IMR-90 (cell line): ENCODE data around the gene SNX22. TPM values are rescaled to one million over a fixed set of nuclear protein-coding genes. Genes with fewer than 3 reads are reported as not detected.

Experiments used
- ATAC-seq: fragments of 200-7000 bp; cut with Tn5 transposase; 2 replicates; pipeline ENCODE4 v1.9.1; 2020; ENCODE audit warnings: low read depth, mild to moderate bottlenecking, moderate library complexity
- BruUV-seq: library from RNA; stranded (reverse); fragments of 400-500 nt; replicated peaks from 2 replicates; lab custom pipeline; 2021; lab: Mats Ljungman, UMichigan
- CTCF ChIA-PET: fragments of 300-600 bp; formaldehyde crosslinking; extraction: SDS; loops from one replicate; lab custom pipeline; 2021; ENCODE audit warnings: antibody characterized with exemption; lab: Yijun Ruan, JAX
- POLR2A ChIA-PET: fragments of 300-600 bp; sonication (Branson Sonifier 250); formaldehyde crosslinking; loops from one replicate; lab custom pipeline; 2022; ENCODE audit warnings: antibody characterized with exemption; ENCODE audit not compliant: unreplicated experiment; lab: Charles Lee
- DNase-seq: peaks from one replicate; pipeline ENCODE4 v3.0.0; 2013
- H2AFZ ChIP-seq: replicated peaks from 2 replicates; pipeline ENCODE3; 2013; ENCODE audit warnings: low read length, mild to moderate bottlenecking; ENCODE audit not compliant: poor library complexity
- H2AK5ac ChIP-seq: 2 replicates; pipeline ENCODE4 v1.6.1; 2013; ENCODE audit warnings: low read depth, low read length, inconsistent platforms
- H2AK9ac ChIP-seq: replicated peaks from 2 replicates; pipeline ENCODE3; 2013; ENCODE audit warnings: mild to moderate bottlenecking, low read depth, low read length, moderate library complexity; ENCODE audit not compliant: poor library complexity
- H2BK120ac ChIP-seq: 2 replicates; pipeline ENCODE4 v1.6.1; 2013; ENCODE audit warnings: low read depth, low read length, inconsistent platforms
- H2BK15ac ChIP-seq: 3 replicates; pipeline ENCODE4 v1.6.1; 2013; ENCODE audit warnings: low read depth, low read length, inconsistent platforms
- H2BK20ac ChIP-seq: 2 replicates; pipeline ENCODE4 v1.6.1; 2013; ENCODE audit warnings: low read depth, mild to moderate bottlenecking, inconsistent platforms, low read length, moderate library complexity
- H2BK5ac ChIP-seq: 2 replicates; pipeline ENCODE4 v1.6.1; 2013; ENCODE audit warnings: mild to moderate bottlenecking, low read depth, low read length, inconsistent platforms; ENCODE audit not compliant: poor library complexity, severe bottlenecking
- H3K14ac ChIP-seq: replicated peaks from 2 replicates; pipeline ENCODE4 v1.6.1; 2013; ENCODE audit warnings: low read depth, low read length, inconsistent platforms
- H3K18ac ChIP-seq: 2 replicates; pipeline ENCODE4 v1.6.1; 2013; ENCODE audit warnings: low read depth, low read length, control low read depth
- H3K23ac ChIP-seq: 2 replicates; pipeline ENCODE4 v1.6.1; 2013; ENCODE audit warnings: low read depth, low read length, inconsistent platforms
- H3K27ac ChIP-seq: 2 replicates; pipeline ENCODE4 v1.5.1; 2013; ENCODE audit warnings: mild to moderate bottlenecking, control low read depth, low read length; ENCODE audit not compliant: insufficient read depth
- H3K27me3 ChIP-seq: 2 replicates; pipeline ENCODE4 v1.6.1; 2013; ENCODE audit warnings: low read length; ENCODE audit not compliant: control insufficient read depth, insufficient read depth
- H3K36me3 ChIP-seq: 2 replicates; pipeline ENCODE4 v1.6.1; 2013; ENCODE audit warnings: low read length, mixed read lengths; ENCODE audit not compliant: control insufficient read depth, insufficient read depth
- H3K4ac ChIP-seq: 2 replicates; pipeline ENCODE4 v1.6.1; 2013; ENCODE audit warnings: low read depth, low read length, inconsistent platforms
- H3K4me1 ChIP-seq: 2 replicates; pipeline ENCODE4 v1.6.1; 2013; ENCODE audit warnings: low read length, mixed read lengths; ENCODE audit not compliant: control insufficient read depth, insufficient read depth
- H3K4me2 ChIP-seq: 2 replicates; pipeline ENCODE4 v1.6.1; 2013; ENCODE audit warnings: low read depth, mild to moderate bottlenecking, control low read depth, low read length, moderate library complexity
- H3K4me3 ChIP-seq: 2 replicates; pipeline ENCODE4 v1.5.1; 2013; ENCODE audit warnings: low read depth, mild to moderate bottlenecking, control low read depth, low read length, moderate library complexity; ENCODE audit not compliant: insufficient read depth
- H3K56ac ChIP-seq: 2 replicates; pipeline ENCODE4 v1.6.1; 2013; ENCODE audit warnings: low read length, inconsistent platforms; ENCODE audit not compliant: insufficient read depth; ENCODE audit errors: extremely low read depth
- H3K79me1 ChIP-seq, 2 experiments: 2 replicates each; pipeline ENCODE4 v1.6.1; 2013; ENCODE audit warnings: low read length in 2 of 2, inconsistent platforms in 1 of 2, low read depth in 1 of 2
- H3K9ac ChIP-seq: 2 replicates; pipeline ENCODE4 v1.6.1; 2013; ENCODE audit warnings: low read depth, low read length, control low read depth
- H3K9me1 ChIP-seq: 2 replicates; pipeline ENCODE4 v1.6.1; 2013; ENCODE audit warnings: low read length, inconsistent platforms; ENCODE audit not compliant: insufficient read depth
- H3K9me3 ChIP-seq: 2 replicates; pipeline ENCODE4 v1.6.1; 2013; ENCODE audit warnings: low read length; ENCODE audit not compliant: control insufficient read depth, insufficient read depth
- H4K20me1 ChIP-seq: 2 replicates; pipeline ENCODE4 v1.6.1; 2013; ENCODE audit warnings: low read length, inconsistent platforms; ENCODE audit not compliant: insufficient read depth
- H4K5ac ChIP-seq: 2 replicates; pipeline ENCODE4 v1.6.1; 2013; ENCODE audit warnings: mild to moderate bottlenecking, low read depth, low read length, control low read depth
- H4K8ac ChIP-seq, 2 experiments: 2 replicates each; pipeline ENCODE4 v1.6.1; 2013; ENCODE audit warnings: low read depth in 2 of 2, low read length in 2 of 2, control low read depth in 1 of 2, inconsistent platforms in 1 of 2
- H4K91ac ChIP-seq: 2 replicates; pipeline ENCODE4 v1.6.1; 2013; ENCODE audit warnings: low read depth, low read length, inconsistent platforms; ENCODE audit not compliant: insufficient read depth
- CEBPB ChIP-seq: IDR thresholded peaks from 2 replicates; pipeline ENCODE4 v1.6.1; 2012; ENCODE audit warnings: low read depth, low read length, improper control_type of control experiment
- CHD1 ChIP-seq: IDR thresholded peaks from 2 replicates; pipeline ENCODE4 v1.6.1; 2012; ENCODE audit warnings: low read depth, low read length, improper control_type of control experiment
- CTCF ChIP-seq: conservative IDR thresholded peaks from 2 replicates; pipeline ENCODE4 v1.5.1; 2012; ENCODE audit warnings: mild to moderate bottlenecking, low read depth, low read length, improper control_type of control experiment
- ELK1 ChIP-seq: fragments of 150-350 bp; IDR thresholded peaks from 2 replicates; pipeline ENCODE4 v1.6.1; 2016; ENCODE audit warnings: low read depth, mild to moderate bottlenecking, low read length, moderate library complexity, borderline replicate concordance
- FOS ChIP-seq: fragments of 150-350 bp; IDR thresholded peaks from 2 replicates; pipeline ENCODE4 v1.6.1; 2016; ENCODE audit warnings: low read depth, low read length
- MAFK ChIP-seq: IDR thresholded peaks from 2 replicates; pipeline ENCODE4 v1.6.1; 2012; ENCODE audit warnings: low read depth, low read length, improper control_type of control experiment
- MAZ ChIP-seq: IDR thresholded peaks from 2 replicates; pipeline ENCODE4 v1.6.1; 2012; ENCODE audit warnings: low read depth, mild to moderate bottlenecking, low read length, improper control_type of control experiment, moderate library complexity, borderline replicate concordance
- MXI1 ChIP-seq: IDR thresholded peaks from 2 replicates; pipeline ENCODE4 v1.6.1; 2012; ENCODE audit warnings: low read depth, mild to moderate bottlenecking, low read length, moderate library complexity, borderline replicate concordance
- NFE2L2 ChIP-seq: fragments of 150-350 bp; IDR thresholded peaks from 2 replicates; pipeline ENCODE4 v1.6.1; 2016; ENCODE audit warnings: low read depth, mild to moderate bottlenecking, low read length
- RAD21 ChIP-seq: IDR thresholded peaks from 2 replicates; pipeline ENCODE4 v1.6.1; 2012; ENCODE audit warnings: low read length, improper control_type of control experiment
- RCOR1 ChIP-seq: IDR thresholded peaks from 2 replicates; pipeline ENCODE4 v1.6.1; 2012; ENCODE audit warnings: mild to moderate bottlenecking, low read length, improper control_type of control experiment; ENCODE audit not compliant: insufficient replicate concordance
- RFX5 ChIP-seq: IDR thresholded peaks from 2 replicates; pipeline ENCODE4 v1.8.0; 2012; ENCODE audit warnings: low read depth, mild to moderate bottlenecking, low read length, moderate library complexity
- SMC3 ChIP-seq: fragments of 150-350 bp; IDR thresholded peaks from 2 replicates; pipeline ENCODE4 v1.6.1; 2016; ENCODE audit warnings: low read depth, mild to moderate bottlenecking, antibody characterized with exemption, low read length, moderate library complexity
- WGBS, 2 experiments: methylation state at CpG; one replicate each; pipeline versions ENCODE4 v1.1.5 to v1.1.7; 2013; ENCODE audit warnings: missing lambda C conversion rate in 2 of 2; ENCODE audit not compliant: insufficient read length in 1 of 2; ENCODE audit errors: extremely low coverage in 2 of 2; 5-methylcytosine and 5-hydroxymethylcytosine counted together
- dilution Hi-C: fragments of 300-500 bp; cut with HindIII; formaldehyde crosslinking; loops from one replicate; pipeline ENCODE4 v1.14.3; 2018; ENCODE audit warnings: low sequenced_read_pairs; ENCODE audit not compliant: unreplicated experiment
- in situ Hi-C: fragments of 300-500 bp; cut with MboI; formaldehyde crosslinking; loops from 3 replicates; pipeline ENCODE4 v1.14.3; 2019; ENCODE audit warnings: low sequenced_read_pairs, inconsistent platforms, mixed read lengths
- intact Hi-C: fragments of 100-400 bp; cut with micrococcal nuclease; formaldehyde crosslinking; loops from 2 replicates; pipeline ENCODE4 v1.10.0; 2022
- polyA plus RNA-seq, 3 experiments: library from polyadenylated mRNA; depleted of rRNA; stranded (reverse); fragments of >200 nt; gene quantifications; 2 replicates each; pipeline ENCODE4 v1.2.3, GENCODE V29; 2012; ENCODE audit warnings: low replicate concordance in 1 of 3
- total RNA-seq: library from RNA; depleted of rRNA; stranded (reverse); fragments of >200 nt; gene quantifications from 2 replicates; pipeline ENCODE4 v1.2.3, GENCODE V29; 2012

SNX22 gene
- total and polyA plus RNA-seq, 2 of the 4 experiments (the other 2 are of a cell fraction) = 0.12 to 0.18 TPM

GRCh38 chr15:64110950-64111678, 40.4 kb upstream of the SNX22 start:
- H3K14ac ChIP-seq = no peak overlapping the region
- no peak overlapping the region for H3K18ac ChIP-seq
- H2AK9ac ChIP-seq = no peak overlapping the region
- H2BK5ac ChIP-seq = no peak overlapping the region
- H3K4me3 ChIP-seq = no peak overlapping the region
- WGBS, 2 experiments = no CpG with 5 or more reads among the region's 3 CpGs
- dilution Hi-C loops (no loop called here), in situ Hi-C loops (no loop called here), intact Hi-C loops (loop anchor here (5.0 kb wide), 1 partner anchor 36 kb away; no protein-coding TSS in a partner anchor)
- no peak for TF ChIP-seq CHD1
- TF ChIP-seq CTCF = no peak
- TF ChIP-seq MAZ = no peak
- TF ChIP-seq SMC3 = no peak
- TF ChIP-seq NFE2L2 = no peak
- no peak for TF ChIP-seq RCOR1
- TF ChIP-seq CEBPB = no peak
- TF ChIP-seq FOS = no peak
- no peak for TF ChIP-seq MXI1
- TF ChIP-seq MAFK = no peak
- no peak for TF ChIP-seq RAD21
- TF ChIP-seq RFX5 = no peak
- TF ChIP-seq ELK1 = no peak
- H2BK15ac ChIP-seq = no peak overlapping the region
- H2AFZ ChIP-seq = no peak overlapping the region
- H4K5ac ChIP-seq = no peak overlapping the region
- no peak overlapping the region for H3K56ac ChIP-seq
- no peak for ATAC-seq
- ChIA-PET CTCF (interaction anchor here (1.3 kb wide), 1 partner anchor 14 kb away, joined by 5 read pairs; no protein-coding TSS in a partner anchor), POLR2A (interaction anchor here (1.5 kb wide), 1 partner anchor 17 kb away, joined by 3 read pairs; the partner anchor contains the start of gene CIAO2A)
- H4K91ac ChIP-seq = no peak overlapping the region
- H3K9me1 ChIP-seq = peaks cover 11% of the 10 kb centered on the region
- H3K4ac ChIP-seq = no peak overlapping the region
- H4K8ac ChIP-seq = no peak overlapping the region
- no peak overlapping the region for H2BK120ac ChIP-seq
- H3K9me3 ChIP-seq = no peaks in the 10 kb centered on the region
- H3K4me1 ChIP-seq = peaks cover 4% of the 10 kb centered on the region
- H3K9ac ChIP-seq = no peak overlapping the region
- H3K27me3 ChIP-seq = no peaks in the 10 kb centered on the region
- DNase-seq = no peak
- no peak overlapping the region for H3K27ac ChIP-seq
- H2BK20ac ChIP-seq = no peak overlapping the region
- H4K20me1 ChIP-seq = peaks cover 37% of the 10 kb centered on the region; the same call in 1 of the 2 replicates
- BruUV-seq = no TSS peak
- no peak overlapping the region for H3K23ac ChIP-seq
- H3K79me1 ChIP-seq = peaks cover 45 to 63% of the 10 kb centered on the region in 2 experiments
- H3K36me3 ChIP-seq = peaks cover 16% of the 10 kb centered on the region
- H3K4me2 ChIP-seq = no peak overlapping the region
- H2AK5ac ChIP-seq = no peak overlapping the region
